K562 (cell line): ENCODE measurements around the gene PHTF2. TPM values are rescaled to one million over a fixed set of nuclear protein-coding genes. Genes with fewer than 3 reads are reported as not detected.
A peak's percentile ranks its signal among the peaks of the same experiment; 100 is the strongest.

Source experiments
- ATF1 ChIP-seq, 2 experiments: fragments of 450-650 bp in 1 of 2; IDR thresholded peaks; 2 replicates each; pipeline ENCODE4 v1.6.1; 2016; ENCODE audit warnings: missing compliant biosample characterization in 1 of 2, missing genetic modification characterization in 1 of 2
- CREBBP ChIP-seq: IDR thresholded peaks from one replicate; pipeline ENCODE4 v1.6.1; 2012; ENCODE audit warnings: low read depth, mild to moderate bottlenecking, control low read depth, inconsistent platforms, low read length
- DDX20 ChIP-seq: fragments of 450-650 bp; IDR thresholded peaks from 2 replicates; pipeline ENCODE4 v1.6.1; 2016; ENCODE audit warnings: missing genetic modification characterization, low read depth, mild to moderate bottlenecking, missing compliant biosample characterization, moderate library complexity
- DLX4 ChIP-seq: fragments of 250-450 bp; sonication (Bioruptor Pico); IDR thresholded peaks from 2 replicates; pipeline ENCODE4 v1.6.1; 2021; ENCODE audit warnings: mild to moderate bottlenecking
- FOXA1 ChIP-seq: fragments of 450-650 bp; IDR thresholded peaks from 2 replicates; pipeline ENCODE4 v1.6.1; 2016; ENCODE audit warnings: mild to moderate bottlenecking, borderline replicate concordance
- FOXK2 ChIP-seq, 2 experiments: fragments of 450-650 bp; IDR thresholded peaks in 1 of 2; conservative IDR thresholded peaks in 1 of 2; 2 replicates each; pipeline ENCODE4 v1.6.1; 2016; ENCODE audit warnings: low read depth in 2 of 2, mild to moderate bottlenecking in 1 of 2
- HDAC1 ChIP-seq, 2 experiments: fragments of 450-650 bp; IDR thresholded peaks; 2 replicates each; pipeline ENCODE4 v1.6.1; 2016 to 2017; ENCODE audit warnings: inconsistent platforms in 1 of 2, mild to moderate bottlenecking in 1 of 2, moderate library complexity in 1 of 2
- MNT ChIP-seq, 2 experiments: fragments of 450-650 bp; conservative IDR thresholded peaks; 2 replicates each; pipeline ENCODE4 v1.6.1; 2017; ENCODE audit warnings: mild to moderate bottlenecking in 2 of 2, moderate library complexity in 2 of 2
- POU5F1 ChIP-seq: fragments of 150-350 bp; IDR thresholded peaks from 2 replicates; pipeline ENCODE4 v1.6.1; 2014; ENCODE audit warnings: borderline replicate concordance, low read length, low read depth, mild to moderate bottlenecking; ENCODE audit not compliant: partially characterized antibody
- RCOR1 ChIP-seq, 2 experiments: IDR thresholded peaks; 2 replicates each; pipeline ENCODE4 v1.6.1; 2012; ENCODE audit warnings: low read depth in 2 of 2, low read length in 2 of 2, borderline replicate concordance in 1 of 2, improper control_type of control experiment in 1 of 2
- RNF2 ChIP-seq: sonication (generic); IDR thresholded peaks from 2 replicates; pipeline ENCODE4 v1.6.1; 2016
- SMARCA4 ChIP-seq: fragments of 450-650 bp; IDR thresholded peaks from 2 replicates; pipeline ENCODE4 v1.6.1; 2016
- TCF3 ChIP-seq: sonication (generic); formaldehyde crosslinking; IDR thresholded peaks from 2 replicates; pipeline ENCODE4 v1.4.0; 2020; ENCODE audit warnings: mild to moderate bottlenecking, missing genetic modification reagents
- VEZF1 ChIP-seq: fragments of 200-800 bp; sonication (Bioruptor generic); IDR thresholded peaks from 2 replicates; pipeline ENCODE4 v1.6.1; 2017; ENCODE audit warnings: missing genetic modification characterization, missing compliant biosample characterization
- ZBTB7A ChIP-seq: IDR thresholded peaks from 2 replicates; pipeline ENCODE4 v1.6.1; 2011; ENCODE audit warnings: low read depth, mild to moderate bottlenecking, low read length, moderate library complexity, borderline replicate concordance; ENCODE audit not compliant: control insufficient read depth
- ZKSCAN1 ChIP-seq: fragments of 150-350 bp; IDR thresholded peaks from 2 replicates; pipeline ENCODE4 v1.6.1; 2016; ENCODE audit warnings: low read depth, low read length
- ZNF165 ChIP-seq: fragments of 250-450 bp; sonication (Bioruptor Pico); IDR thresholded peaks from 2 replicates; pipeline ENCODE4 v1.4.0; 2020; ENCODE audit warnings: borderline replicate concordance
- ZNF408 ChIP-seq: fragments of 250-450 bp; sonication (Bioruptor Pico); IDR thresholded peaks from 2 replicates; pipeline ENCODE4 v1.4.0; 2020; ENCODE audit warnings: low read depth, mild to moderate bottlenecking, moderate library complexity
- ZNF518B ChIP-seq: fragments of 250-450 bp; sonication (Bioruptor Pico); IDR thresholded peaks from 2 replicates; pipeline ENCODE4 v1.5.0; 2021; ENCODE audit warnings: mild to moderate bottlenecking, moderate library complexity
- polyA plus RNA-seq, 8 experiments: library from polyadenylated mRNA; depleted of rRNA in 4 of 8; stranded (reverse) in 5 of 8; unstranded in 3 of 8; fragments of >200 nt; fragmentation: Nextera tagmentation in 2 of 8; fragmentation: Illumina TruSeq in 1 of 8; extraction: Ambion mirVana in 2 of 8; extraction: Trizol in 1 of 8; gene quantifications; 2 replicates each; pipeline versions ENCODE4 v1.2.1 to v1.2.3, GENCODE V29; 2011 to 2014; ENCODE audit warnings: inconsistent platforms in 1 of 8, missing spikeins in 1 of 8
- total RNA-seq, 7 experiments: library from RNA; depleted of rRNA in 6 of 7; stranded (reverse); fragments of >200 nt in 6 of 7; fragmentation: Illumina TruSeq in 2 of 7; extraction: Trizol in 2 of 7; gene quantifications; 2 replicates each; pipeline versions ENCODE4 v1.2.1 to v1.2.3, GENCODE V29; 2011 to 2021; ENCODE audit warnings: low replicate concordance in 1 of 7

PHTF2 gene
- total and polyA plus RNA-seq, 9 of the 15 experiments (the other 6 are each of a cell fraction or from before 2014, with no cell fraction given): 17.9 to 43.6 (median 25.4) TPM

- TF ChIP-seq RCOR1 (IDR thresholded peaks at IDR 0.05; ENCODE audit: borderline replicate concordance in 1 of 2, low read depth in 2 of 2, low read length in 2 of 2): peak in 1 of 2 experiments; percentile 90; a peak in 2 of 4 replicates
- peak; percentile 91 for TF ChIP-seq TCF3
- TF ChIP-seq ATF1 (CRISPR knock-in tag; IDR thresholded peaks at IDR 0.05): no peak
- TF ChIP-seq ATF1 (tag; IDR thresholded peaks at IDR 0.05): 0 out of 2 replicates have a peak, but pooled peaks have one; percentile 20
- peak; percentile 96 to 97 for TF ChIP-seq MNT (conservative IDR thresholded peaks at IDR 0.05)
- no peak for TF ChIP-seq ZKSCAN1
- TF ChIP-seq HDAC1 (IDR thresholded peaks at IDR 0.05): peak; percentile 15 to 94; a peak in 2 of 4 replicates
- TF ChIP-seq FOXK2 (conservative IDR thresholded peaks at IDR 0.05 in 1 of 2, IDR thresholded peaks at IDR 0.05 in 1 of 2; ENCODE audit: low read depth in 2 of 2): peak; percentile 95 to 98
- TF ChIP-seq POU5F1: no peak
- TF ChIP-seq ZNF408 (CRISPR knock-in tag): no peak
- no peak for TF ChIP-seq RNF2
- TF ChIP-seq DDX20: no peak
- no peak for TF ChIP-seq DLX4 (CRISPR knock-in tag)
- TF ChIP-seq ZNF518B (CRISPR knock-in tag): no peak
- no peak for TF ChIP-seq ZNF165 (CRISPR knock-in tag)
- TF ChIP-seq CREBBP: no peak
- peak; percentile 68 for TF ChIP-seq FOXA1
- TF ChIP-seq ZBTB7A: no peak
- TF ChIP-seq VEZF1 (CRISPR knock-in tag): no peak; the same call in 1 of the 2 replicates
- peak; percentile 59; the same call in 1 of the 2 replicates for TF ChIP-seq SMARCA4
Observed at GRCh38 chr7:77855371-77856083, 57.0 kb downstream of the PHTF2 start (continued).
